ENCODE measurements around the gene CAMKV. TPM values are rescaled to one million over a fixed set of nuclear protein-coding genes. Genes with fewer than 3 reads are reported as not detected.
"Not testable (repeated sequence)": the region's sequence is repeated elsewhere in the genome, so short reads cannot be mapped to it uniquely, and the experiment has no call there.

The CAMKV gene, protein sequence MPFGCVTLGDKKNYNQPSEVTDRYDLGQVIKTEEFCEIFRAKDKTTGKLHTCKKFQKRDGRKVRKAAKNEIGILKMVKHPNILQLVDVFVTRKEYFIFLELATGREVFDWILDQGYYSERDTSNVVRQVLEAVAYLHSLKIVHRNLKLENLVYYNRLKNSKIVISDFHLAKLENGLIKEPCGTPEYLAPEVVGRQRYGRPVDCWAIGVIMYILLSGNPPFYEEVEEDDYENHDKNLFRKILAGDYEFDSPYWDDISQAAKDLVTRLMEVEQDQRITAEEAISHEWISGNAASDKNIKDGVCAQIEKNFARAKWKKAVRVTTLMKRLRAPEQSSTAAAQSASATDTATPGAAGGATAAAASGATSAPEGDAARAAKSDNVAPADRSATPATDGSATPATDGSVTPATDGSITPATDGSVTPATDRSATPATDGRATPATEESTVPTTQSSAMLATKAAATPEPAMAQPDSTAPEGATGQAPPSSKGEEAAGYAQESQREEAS
- 10 to 100 TPM in 5 of 8 experiments, 1 to 10 TPM in 2, under 1 TPM in 1; 0.20 to 85.3 (median 24.5) TPM for total RNA-seq

DNA sequence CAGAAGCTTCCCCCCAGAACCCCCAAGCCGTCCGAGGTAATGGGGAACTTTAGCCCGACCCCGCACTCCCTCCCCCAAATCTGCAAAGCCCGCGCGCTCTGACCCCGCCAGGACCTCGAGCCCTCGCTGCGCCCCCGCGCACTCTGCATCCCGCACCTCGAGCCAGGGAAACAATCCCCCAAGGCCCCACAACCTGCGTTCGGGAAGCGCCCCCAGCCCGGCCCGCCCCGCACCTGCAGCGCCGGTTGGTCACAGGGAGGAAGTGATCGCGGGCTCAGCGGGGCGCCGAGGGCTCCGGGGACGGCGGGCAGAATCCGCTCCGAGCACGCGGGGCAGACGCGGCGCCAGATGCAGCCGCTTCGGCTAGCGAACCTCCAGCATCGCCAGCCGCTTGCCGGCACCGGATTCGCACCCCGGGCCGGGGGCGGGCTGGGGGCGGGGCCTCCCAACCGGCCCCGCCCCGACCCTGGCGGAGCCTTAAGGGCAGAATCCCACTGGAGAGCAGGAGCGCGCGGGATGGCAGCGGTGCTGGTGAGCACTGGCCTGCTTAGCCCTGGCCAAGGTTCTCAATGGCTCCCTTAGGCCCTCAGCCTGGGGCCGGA, at the start of gene CAMKV:
CAMKV (minus strand) TSS at position 382 of the 602 bp plus-strand sequence. CDS start 7,518 bp downstream, outside the sequence.
- Histone ChIP-seq H3K27ac (peak within 1 kb of the TSS; percentile 22 to 35), H3K4me1 (replicated peaks in 1 of 2) (peaks cover 69 to 74% of the 10 kb centered on the region in 2 donors), H3K4me3 (peak within 1 kb of the TSS; percentile 40 to 56 (median 46))
- WGBS, 10 experiments = no CpG with 5 or more reads among the region's 59 CpGs
- in situ Hi-C loops (cut with MboI; ENCODE audit: low pct_unique_long_range_greater_than_20kb in 2 of 9, low sequenced_read_pairs in 9 of 9, unreplicated experiment in 9 of 9) = no loop called here
- peak; percentile 46 to 76 (median 65) for ATAC-seq (replicated peaks in 6 of 8)

- WGBS, 10 experiments = 80 to 100% (median 95%) methylated on average over 1 to 15 of the region's 19 CpGs; no CpG with 5 or more reads in 2 of the 10 experiments
- H3K27ac ChIP-seq; H3K4me3 ChIP-seq; H3K4me1 ChIP-seq (replicated peaks in 1 of 2); ATAC-seq (replicated peaks in 6 of 8): not testable (repeated sequence)
- in situ Hi-C loops (cut with MboI; ENCODE audit: low pct_unique_long_range_greater_than_20kb in 2 of 9, low sequenced_read_pairs in 9 of 9, unreplicated experiment in 9 of 9) = loop anchor here in 1 of 9 experiments (25.0 kb wide), 1 partner anchor 106 kb away; the partner anchor contains the start of genes INKA1 and UBA7
Measured at GRCh38 chr3:49917806-49918590, 48.3 kb upstream of the CAMKV start.

GRCh38 chr3:49916686-49917085, 47.0 kb upstream of the CAMKV start:
- Histone ChIP-seq H3K27ac (no peak overlapping the region), H3K4me3 (no peak overlapping the region), H3K4me1 (replicated peaks in 1 of 2) (no peaks in the 10 kb centered on the region)
- in situ Hi-C loops (cut with MboI; ENCODE audit: low pct_unique_long_range_greater_than_20kb in 2 of 9, low sequenced_read_pairs in 9 of 9, unreplicated experiment in 9 of 9) = loop anchor here in 1 of 9 experiments (25.0 kb wide), 1 partner anchor 104 kb away; the partner anchor contains the start of genes INKA1 and UBA7
- ATAC-seq (replicated peaks in 6 of 8) = no peak
- 60 to 100% (median 100%) methylated on average over 1 to 3 of the region's 5 CpGs; no CpG with 5 or more reads in 3 of the 10 experiments for WGBS, 10 experiments

DNA sequence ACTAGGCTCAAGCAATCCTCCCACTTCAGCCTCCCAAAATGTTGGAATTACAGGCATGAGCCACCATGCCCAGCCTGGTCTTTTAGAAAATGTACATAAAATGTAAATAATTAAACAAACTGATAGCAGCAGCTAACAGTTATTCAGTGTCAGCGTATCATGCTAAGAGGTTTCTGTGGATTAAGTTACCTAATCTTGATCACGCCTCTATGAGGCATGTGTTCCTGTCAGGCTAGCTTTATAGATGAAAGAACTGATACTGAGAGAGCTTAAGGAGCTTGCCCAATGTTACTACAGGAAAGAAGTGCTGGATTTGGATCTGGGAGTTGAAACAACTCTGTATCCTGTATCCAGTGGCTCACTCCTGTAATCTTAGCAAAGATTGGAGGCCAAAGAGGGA, 45.2 kb upstream of the CAMKV start:
- Histone ChIP-seq H3K27ac (no peak overlapping the region), H3K4me1 (replicated peaks in 1 of 2) (no peaks in the 10 kb centered on the region), H3K4me3 (no peak overlapping the region)
- in situ Hi-C loops (cut with MboI; ENCODE audit: low pct_unique_long_range_greater_than_20kb in 2 of 9, low sequenced_read_pairs in 9 of 9, unreplicated experiment in 9 of 9) = loop anchor here in 1 of 9 experiments (25.0 kb wide), 1 partner anchor 103 kb away; the partner anchor contains the start of genes INKA1 and UBA7
- ATAC-seq (replicated peaks in 6 of 8) = peak in 3 of 8 experiments; percentile 74 to 97 (median 94)
- WGBS, 10 experiments = 20 to 100% (median 83%) methylated on average over 1 to 2 of the region's 2 CpGs; no CpG with 5 or more reads in 5 of the 10 experiments

DNA sequence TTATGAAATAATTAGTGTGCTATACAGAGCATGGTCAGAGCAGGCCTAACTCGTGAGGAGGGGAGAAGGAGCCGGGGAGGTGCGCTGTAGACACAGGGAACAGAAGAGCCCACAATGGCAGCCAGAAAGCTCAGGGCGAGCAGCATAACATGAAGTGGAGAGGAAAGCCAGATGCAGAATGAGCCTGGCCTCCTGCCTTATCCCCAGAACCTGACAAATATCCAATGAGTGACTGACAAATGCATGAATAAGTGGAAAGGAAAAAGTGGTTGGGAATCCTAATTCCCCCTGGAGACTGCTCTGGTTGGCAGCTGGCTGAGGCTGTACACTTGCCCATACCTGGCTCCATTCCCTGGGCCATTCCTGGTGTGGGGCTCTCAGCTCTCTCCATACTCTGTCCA, 43.2 kb upstream of the CAMKV start:
- Histone ChIP-seq H3K27ac (no peak overlapping the region), H3K4me1 (replicated peaks in 1 of 2) (no peaks in the 10 kb centered on the region), H3K4me3 (no peak overlapping the region)
- in situ Hi-C loops (cut with MboI; ENCODE audit: low pct_unique_long_range_greater_than_20kb in 2 of 9, low sequenced_read_pairs in 9 of 9, unreplicated experiment in 9 of 9) = loop anchor here in 1 of 9 experiments (25.0 kb wide), 1 partner anchor 101 kb away; the partner anchor contains the start of genes INKA1 and UBA7
- ATAC-seq (replicated peaks in 6 of 8) = peak in 1 of 8 experiments; percentile 79
- WGBS, 10 experiments = 67 to 100% (median 90%) methylated on average over 1 to 4 of the region's 4 CpGs; no CpG with 5 or more reads in 2 of the 10 experiments

GRCh38 chr3:49911611-49912010, 41.9 kb upstream of the CAMKV start:
- no peak for ATAC-seq (replicated peaks in 6 of 8)
- 92 to 100% (median 100%) methylated on average over 2 to 3 of the region's 15 CpGs; no CpG with 5 or more reads in 7 of the 10 experiments for WGBS, 10 experiments

DNA sequence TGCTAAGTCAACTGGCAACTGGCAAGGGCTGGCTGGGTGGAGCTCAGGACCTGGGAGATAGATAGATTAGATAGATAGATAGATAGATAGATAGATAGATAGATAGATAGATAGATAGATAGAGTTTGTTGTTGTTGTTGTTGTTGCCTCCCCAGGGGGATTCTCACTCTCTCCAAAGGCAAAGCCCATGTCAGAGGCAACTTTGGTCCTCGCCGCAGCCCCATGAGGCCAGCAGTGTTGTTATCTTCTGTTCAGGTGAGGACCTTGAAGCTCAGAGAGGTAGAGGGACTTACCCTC, 41.4 kb upstream of the CAMKV start:
- no peak overlapping the region for H3K4me3 ChIP-seq
- no peak overlapping the region for H3K27ac ChIP-seq
- H3K4me1 ChIP-seq (replicated peaks in 1 of 2) = peaks cover 0 to 2% of the 10 kb centered on the region in 2 donors
- in situ Hi-C loops (cut with MboI; ENCODE audit: low pct_unique_long_range_greater_than_20kb in 2 of 9, low sequenced_read_pairs in 9 of 9, unreplicated experiment in 9 of 9) = loop anchor here in 1 of 9 experiments (25.0 kb wide), 1 partner anchor 99 kb away; the partner anchor contains the start of genes INKA1 and UBA7
- no peak for ATAC-seq (replicated peaks in 6 of 8)
- 100% methylated on average over 1 to 2 of the region's 2 CpGs; no CpG with 5 or more reads in 8 of the 10 experiments for WGBS, 10 experiments

More at GRCh38 chr3:49911611-49912010, 41.9 kb upstream of the CAMKV start:
- in situ Hi-C loops (cut with MboI; ENCODE audit: low pct_unique_long_range_greater_than_20kb in 2 of 9, low sequenced_read_pairs in 9 of 9, unreplicated experiment in 9 of 9) = loop anchor here in 1 of 9 experiments (25.0 kb wide), 1 partner anchor 99 kb away; the partner anchor contains the start of genes INKA1 and UBA7
- Histone ChIP-seq H3K4me1 (replicated peaks in 1 of 2) (no peaks in the 10 kb centered on the region), H3K27ac (no peak overlapping the region), H3K4me3 (no peak overlapping the region)

- in situ Hi-C loops (cut with MboI; ENCODE audit: low pct_unique_long_range_greater_than_20kb in 2 of 9, low sequenced_read_pairs in 9 of 9, unreplicated experiment in 9 of 9) = loop anchor here in 1 of 9 experiments (25.0 kb wide), 1 partner anchor 98 kb away; the partner anchor contains the start of genes INKA1 and UBA7
- H3K27ac ChIP-seq = no peak overlapping the region
- peaks cover 0 to 3% of the 10 kb centered on the region in 2 donors for H3K4me1 ChIP-seq (replicated peaks in 1 of 2)
- H3K4me3 ChIP-seq = no peak overlapping the region
- peak in 4 of 8 experiments; percentile 44 to 57 (median 50) for ATAC-seq (replicated peaks in 6 of 8)
- WGBS, 10 experiments = 32 to 100% (median 79%) methylated on average over 1 to 9 of the region's 48 CpGs; no CpG with 5 or more reads in 4 of the 10 experiments
Measured at GRCh38 chr3:49910409-49911123, 40.9 kb upstream of the CAMKV start.

- H3K4me1 ChIP-seq (replicated peaks in 1 of 2) = peaks cover 0 to 8% of the 10 kb centered on the region in 2 donors
- in situ Hi-C loops (cut with MboI; ENCODE audit: low pct_unique_long_range_greater_than_20kb in 2 of 9, low sequenced_read_pairs in 9 of 9, unreplicated experiment in 9 of 9) = loop anchor here in 1 of 9 experiments (25.0 kb wide), 1 partner anchor 96 kb away; the partner anchor contains the start of genes INKA1 and UBA7
- no peak overlapping the region for H3K4me3 ChIP-seq
- no peak overlapping the region for H3K27ac ChIP-seq
- no peak for ATAC-seq (replicated peaks in 6 of 8)
- 20 to 100% (median 80%) methylated on average over 1 to 5 of the region's 14 CpGs; no CpG with 5 or more reads in 5 of the 10 experiments for WGBS, 10 experiments
Measured at GRCh38 chr3:49908373-49909199, 38.9 kb upstream of the CAMKV start.

DNA sequence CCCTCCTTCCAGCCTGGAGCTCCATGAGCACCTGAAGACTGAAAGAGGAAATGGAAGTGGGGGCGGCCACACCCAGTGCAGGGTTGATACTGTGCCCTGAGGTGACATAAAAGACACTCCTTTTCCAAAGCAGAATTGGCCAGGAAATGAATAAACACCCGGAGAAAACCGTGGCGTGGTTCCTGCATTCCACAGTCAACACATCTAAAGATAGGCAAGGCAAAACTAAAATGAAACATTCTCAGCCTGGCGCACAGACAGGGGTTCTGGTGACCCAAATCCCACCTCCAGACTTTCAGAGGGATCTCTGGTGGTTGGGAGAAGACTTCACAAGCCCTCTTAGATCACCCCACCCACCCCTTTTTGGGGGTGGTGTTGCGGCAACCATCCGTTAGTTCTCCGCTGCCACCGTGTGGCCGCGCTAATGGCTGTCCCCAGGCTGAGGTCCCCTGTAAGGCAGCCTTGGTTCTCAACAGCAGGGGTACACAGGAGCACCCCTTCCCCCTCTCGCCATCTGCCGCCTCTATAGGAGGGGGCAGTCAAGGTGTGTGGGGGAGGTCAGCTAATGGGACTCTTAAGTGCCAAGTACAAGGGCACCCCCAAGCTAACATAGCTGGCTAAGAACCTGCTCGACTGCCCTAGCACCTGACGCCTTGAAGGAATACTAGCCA, 36.5 kb upstream of the CAMKV start:
- Histone ChIP-seq H3K27ac (no peak overlapping the region), H3K4me1 (replicated peaks in 1 of 2) (peaks cover 0 to 8% of the 10 kb centered on the region in 2 donors), H3K4me3 (no peak overlapping the region)
- peak; percentile 62 to 79 (median 72) for ATAC-seq (replicated peaks in 6 of 8)
- in situ Hi-C loops (cut with MboI; ENCODE audit: low pct_unique_long_range_greater_than_20kb in 2 of 9, low sequenced_read_pairs in 9 of 9, unreplicated experiment in 9 of 9) = loop anchor here in 1 of 9 experiments (25.0 kb wide), 1 partner anchor 94 kb away; the partner anchor contains the start of genes INKA1 and UBA7
- 5 to 93% (median 46%) methylated on average over 1 to 6 of the region's 15 CpGs; no CpG with 5 or more reads in 5 of the 10 experiments for WGBS, 10 experiments
